Measurements from ENCODE around the gene C4orf50.
"Not testable (repeated sequence)": the region's sequence is repeated elsewhere in the genome, so short reads cannot be mapped to it uniquely, and the experiment has no call there.

The C4orf50 gene

DNA sequence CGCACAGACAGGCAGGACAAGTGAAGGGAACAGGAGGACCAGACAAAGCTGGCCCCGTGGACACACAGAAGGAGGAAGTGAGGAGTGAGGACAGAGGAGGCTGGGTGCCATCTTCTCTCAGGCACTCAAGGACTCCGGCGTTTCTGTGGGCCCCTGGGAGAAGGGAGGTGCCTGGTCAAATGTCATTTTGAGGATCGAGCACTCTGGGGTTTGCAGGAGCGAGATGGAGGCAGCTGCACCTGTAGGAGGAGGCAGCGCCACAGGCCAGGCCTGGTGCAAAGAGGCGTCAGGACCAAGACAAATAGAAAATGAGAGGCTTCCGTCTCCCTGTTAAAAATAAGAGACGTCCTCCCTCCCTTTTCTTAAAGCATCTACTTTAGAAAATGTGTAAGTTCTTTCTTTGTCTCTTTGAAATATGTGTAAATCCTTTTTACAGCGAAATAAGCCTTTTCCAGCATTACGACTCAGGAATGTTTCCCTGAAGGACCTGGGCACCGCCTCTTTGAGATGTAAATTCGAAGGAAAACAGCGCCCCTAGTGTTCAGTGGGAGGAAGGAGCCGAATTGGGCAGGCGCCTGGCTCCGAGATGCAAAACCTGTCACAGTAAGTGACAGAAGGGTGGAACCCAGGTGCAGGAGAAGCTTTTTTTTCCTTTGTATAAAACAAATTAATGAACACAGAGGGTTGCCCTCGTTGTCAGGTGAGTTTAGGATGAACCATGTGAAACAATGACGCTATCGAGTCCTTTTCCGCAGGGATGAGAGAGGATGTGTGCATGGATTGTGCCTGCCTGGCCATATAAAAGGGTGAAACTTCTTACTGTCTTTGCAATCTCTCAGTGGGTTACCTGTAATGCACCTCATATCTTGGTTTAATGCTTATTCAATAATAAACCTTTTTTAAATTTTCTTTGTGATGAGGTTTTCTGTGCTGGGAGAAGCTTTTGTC lies 1.4 kb upstream of the C4orf50 start:
- DNase-seq (ENCODE audit: insufficient read length, low spot score): peak; percentile 51
- FAIRE-seq: peak; percentile 71

DNA sequence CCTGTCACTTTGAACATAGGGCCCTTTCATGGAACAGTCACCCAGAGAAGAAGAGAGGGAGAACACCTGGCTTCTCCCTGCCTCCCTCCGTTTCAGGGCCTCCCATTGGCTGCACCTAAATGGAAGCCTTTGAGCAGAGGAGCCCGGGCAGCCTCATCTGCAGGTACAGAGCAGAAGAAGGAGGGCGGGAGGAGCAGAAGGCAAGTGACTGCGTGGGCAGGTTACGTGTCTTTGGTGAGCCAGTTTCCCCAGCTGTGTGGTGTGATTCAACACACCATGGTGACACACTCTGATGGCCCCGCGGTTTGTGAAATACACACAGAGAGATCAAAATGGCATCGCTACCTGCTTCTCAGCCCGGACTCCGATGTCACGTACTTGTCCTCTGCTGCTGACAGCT lies 431 bp downstream of the C4orf50 start:
- no peak for FAIRE-seq

DNA sequence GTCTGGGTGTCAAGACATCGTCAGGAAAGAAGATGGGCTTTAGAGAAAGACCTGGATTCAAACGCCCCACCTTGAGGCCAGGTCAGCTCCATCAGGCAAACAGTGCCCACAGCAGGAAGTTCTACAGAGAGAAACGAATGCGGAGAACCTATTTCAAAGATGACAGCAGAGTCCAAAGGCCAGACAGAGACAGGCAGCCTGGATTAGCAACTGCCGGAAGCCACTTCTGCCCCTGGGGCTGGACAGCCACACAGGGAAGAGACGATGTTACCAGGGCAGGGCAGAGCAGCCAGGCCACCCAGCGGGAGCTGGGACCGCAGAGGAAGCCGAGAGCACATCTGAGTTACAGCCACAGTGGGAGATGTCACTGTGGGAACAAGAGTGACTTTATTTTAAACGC lies 1.2 kb downstream of the C4orf50 start:
- FAIRE-seq (no peak), DNase-seq (ENCODE audit: insufficient read length, low spot score) (no peak)

More for the DNA sequence above, 431 bp downstream of the C4orf50 start:
- no peak for DNase-seq (ENCODE audit: insufficient read length, low spot score)

DNA sequence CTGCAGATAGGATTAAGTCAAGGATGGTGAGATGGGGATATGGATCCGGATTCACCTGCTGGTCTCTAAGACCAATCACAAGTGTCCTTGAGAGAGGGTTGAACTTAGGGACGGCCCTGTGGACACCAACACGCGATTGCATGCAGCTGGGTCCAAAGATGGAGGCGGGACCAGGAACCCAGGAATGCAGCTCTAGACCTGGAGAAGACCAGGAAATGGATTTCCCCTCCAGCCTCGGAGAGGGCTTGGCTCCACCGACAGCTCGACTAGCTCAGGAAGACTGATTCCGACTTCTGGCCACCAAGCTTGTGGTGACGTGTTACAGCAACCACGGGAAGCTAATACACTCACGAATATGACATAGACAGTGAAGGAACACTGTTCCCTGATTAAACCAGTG lies 4.7 kb downstream of the C4orf50 start:
- no peak for FAIRE-seq
- no peak for DNase-seq (ENCODE audit: insufficient read length, low spot score)

DNA sequence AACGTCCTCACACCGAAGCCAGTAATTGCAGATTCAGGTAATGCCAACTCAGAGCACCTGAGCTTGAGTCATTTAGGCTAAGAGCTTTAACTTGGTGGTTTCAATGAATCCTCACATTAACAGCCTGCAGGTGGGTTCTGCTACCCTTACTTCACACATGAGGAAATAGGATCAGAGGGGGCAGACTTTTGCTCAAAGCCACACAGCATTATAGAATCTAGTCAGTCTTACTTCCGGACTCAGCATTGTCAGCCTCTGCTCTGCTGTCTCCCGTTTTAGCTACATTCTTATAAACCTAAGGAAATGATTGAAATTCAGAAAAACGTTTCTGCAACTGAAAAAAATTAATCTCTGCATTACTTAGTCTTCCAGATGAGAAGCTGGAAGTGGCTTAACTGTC lies 6.0 kb downstream of the C4orf50 start:
- FAIRE-seq: no peak

DNA sequence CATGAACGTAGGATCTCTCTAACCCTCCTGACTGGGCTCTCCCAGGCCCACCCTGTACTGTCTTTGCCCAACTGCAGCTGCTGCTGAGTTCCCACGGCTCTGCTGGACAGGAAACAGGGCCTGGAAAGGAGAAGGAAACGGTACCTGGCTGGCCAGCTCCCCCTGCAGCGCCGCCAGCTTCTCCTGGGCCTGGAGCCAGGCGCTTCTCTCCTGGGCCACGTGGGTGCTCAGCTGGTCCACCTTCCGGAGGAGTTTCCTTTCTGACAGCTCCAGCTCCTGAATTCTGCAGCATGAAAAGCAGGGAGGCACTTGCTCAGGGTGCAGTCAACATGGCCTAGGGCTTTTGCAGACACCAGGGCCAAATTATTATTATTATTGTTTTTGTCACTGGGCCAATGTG lies 6.5 kb downstream of the C4orf50 start:
- FAIRE-seq: no peak
- DNase-seq (ENCODE audit: insufficient read length, low spot score): no peak

More for the DNA sequence above, 6.0 kb downstream of the C4orf50 start:
- DNase-seq (ENCODE audit: insufficient read length, low spot score): no peak

DNA sequence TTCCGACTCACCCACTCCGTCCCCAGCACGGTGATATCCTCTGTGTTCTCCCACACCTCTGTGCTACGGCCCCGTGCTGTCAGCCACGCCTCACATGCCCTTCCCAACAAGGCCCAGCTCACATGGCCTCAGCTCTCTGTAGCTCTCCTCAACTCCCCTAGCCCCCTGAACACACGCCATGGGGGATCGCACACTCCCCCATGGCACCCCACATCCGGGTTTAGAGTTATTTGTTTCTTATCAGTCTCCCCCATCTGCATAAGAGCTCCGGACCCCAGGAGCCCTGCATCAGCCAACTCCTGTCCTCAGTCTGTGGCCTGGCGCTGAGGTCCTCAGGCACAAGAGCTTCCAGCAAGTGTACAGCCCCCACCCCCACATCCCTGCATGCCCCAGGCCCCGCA lies 7.0 kb downstream of the C4orf50 start:
- no peak for DNase-seq (ENCODE audit: insufficient read length, low spot score)
- no peak for FAIRE-seq

DNA sequence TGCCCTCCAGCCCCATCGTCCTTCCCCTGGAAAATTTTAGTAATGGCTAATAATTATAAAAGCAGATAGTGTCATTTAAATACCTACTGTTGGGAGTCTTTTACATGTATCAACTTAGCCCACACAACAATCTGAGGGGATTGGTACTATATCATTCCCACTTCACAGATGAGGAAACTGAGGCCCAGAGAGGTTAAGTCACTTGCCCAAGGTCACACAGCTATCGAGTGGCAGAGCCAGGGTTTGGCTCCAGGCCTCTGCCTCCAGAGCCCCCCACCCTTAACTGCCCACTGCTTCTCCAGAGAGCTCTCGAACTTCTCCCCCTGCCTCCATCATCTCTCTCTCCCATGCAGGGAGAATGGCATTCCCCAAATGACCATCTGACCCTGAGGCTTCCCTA lies 7.4 kb downstream of the C4orf50 start:
- FAIRE-seq (no peak), DNase-seq (ENCODE audit: insufficient read length, low spot score) (no peak)

DNA sequence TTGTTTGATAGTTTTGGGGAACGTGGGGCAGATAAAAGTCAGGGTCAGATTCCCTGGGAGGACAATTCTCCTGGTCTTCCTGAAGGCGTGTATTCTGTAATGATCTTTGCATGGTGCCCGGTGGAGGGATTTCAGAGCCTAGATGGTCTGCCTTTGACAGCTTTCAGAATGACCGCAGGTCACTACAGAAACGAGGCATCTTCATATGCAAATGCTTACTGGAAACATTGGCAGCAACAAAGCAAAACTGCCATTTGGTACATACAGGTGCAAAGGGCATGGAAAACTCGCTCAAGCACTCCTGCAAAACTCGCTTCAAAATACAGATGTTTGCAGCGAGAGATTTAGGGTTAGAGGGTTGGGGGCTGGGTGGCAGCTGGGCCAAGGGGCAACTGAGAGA lies 8.8 kb downstream of the C4orf50 start:
- no peak for FAIRE-seq

DNA sequence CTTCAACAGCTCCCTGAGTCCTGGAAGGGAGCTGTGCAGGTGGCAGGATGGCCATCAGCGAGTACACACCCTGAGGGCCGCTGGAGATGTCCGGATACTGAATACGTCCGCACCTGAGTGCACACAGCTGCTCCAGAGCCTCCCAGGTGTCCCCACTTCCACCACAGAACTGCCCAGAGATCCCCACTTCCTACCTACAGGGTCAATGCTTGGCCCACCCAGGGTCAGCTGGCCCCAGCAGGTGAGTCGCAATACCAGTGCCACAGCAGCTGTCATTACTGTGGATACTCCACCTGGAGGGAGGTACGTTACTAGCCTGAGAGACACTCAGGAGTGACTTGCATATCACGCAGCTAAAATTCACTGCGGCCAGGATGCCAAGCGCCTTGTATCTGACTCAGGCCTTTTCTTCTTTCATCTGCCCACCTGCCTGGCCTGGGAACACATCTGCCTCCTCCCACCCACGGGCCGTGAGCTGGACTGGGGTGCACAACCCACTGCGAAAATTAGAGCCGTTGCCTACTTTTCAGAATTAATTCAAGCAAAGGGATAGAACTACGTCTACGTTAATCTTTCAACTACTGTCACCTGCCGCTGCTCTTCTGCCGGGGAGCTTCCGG lies 9.4 kb downstream of the C4orf50 start:
- FAIRE-seq (no peak), DNase-seq (ENCODE audit: insufficient read length, low spot score) (no peak)

More for the DNA sequence above, 8.8 kb downstream of the C4orf50 start:
- DNase-seq (ENCODE audit: insufficient read length, low spot score): no peak

DNA sequence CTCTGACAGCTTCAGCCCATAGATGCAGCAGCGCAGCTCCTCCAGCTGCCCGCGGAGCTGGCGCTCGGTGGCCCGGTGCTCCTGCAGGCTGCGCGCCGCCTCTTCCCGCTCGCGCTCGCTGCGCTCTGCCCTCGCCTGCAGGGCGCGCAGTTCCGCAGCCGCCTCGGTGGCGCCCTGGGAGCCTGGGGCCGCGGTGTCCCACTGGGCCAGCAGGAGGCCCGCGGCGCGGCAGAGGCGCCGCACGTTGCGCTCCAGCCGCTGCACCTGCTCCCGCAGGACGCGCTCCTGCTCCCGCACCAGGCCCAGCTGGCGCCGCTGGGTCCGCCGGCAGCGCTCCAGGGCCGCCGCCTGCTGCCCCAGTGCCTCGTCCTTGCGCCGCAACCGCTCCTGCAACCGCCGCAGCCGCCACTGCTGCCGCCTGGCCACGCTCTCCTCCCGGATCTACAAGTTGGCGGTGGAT lies 10.1 kb downstream of the C4orf50 start:
- FAIRE-seq: no peak
- DNase-seq (ENCODE audit: insufficient read length, low spot score): no peak

DNA sequence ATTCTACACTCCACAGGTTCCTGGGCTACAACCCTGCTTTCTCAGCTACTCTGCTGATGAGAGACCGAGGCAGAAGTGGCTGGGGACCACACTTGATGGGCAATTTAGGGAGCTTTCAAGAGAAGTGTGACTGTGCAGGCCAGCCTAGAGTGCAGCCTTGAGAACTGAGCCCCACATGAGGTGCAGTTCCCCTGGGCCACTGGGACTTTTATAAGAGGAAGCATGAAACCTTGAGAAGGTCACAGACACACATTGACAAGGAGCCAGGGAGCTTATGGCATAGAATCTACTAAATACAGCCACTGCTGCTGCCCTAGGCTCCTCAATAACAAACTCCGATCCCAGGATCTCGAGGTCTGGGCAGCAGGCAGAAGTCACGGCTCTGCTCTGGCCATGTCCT lies 13.1 kb downstream of the C4orf50 start:
- no peak for DNase-seq (ENCODE audit: insufficient read length, low spot score)
- FAIRE-seq: no peak

DNA sequence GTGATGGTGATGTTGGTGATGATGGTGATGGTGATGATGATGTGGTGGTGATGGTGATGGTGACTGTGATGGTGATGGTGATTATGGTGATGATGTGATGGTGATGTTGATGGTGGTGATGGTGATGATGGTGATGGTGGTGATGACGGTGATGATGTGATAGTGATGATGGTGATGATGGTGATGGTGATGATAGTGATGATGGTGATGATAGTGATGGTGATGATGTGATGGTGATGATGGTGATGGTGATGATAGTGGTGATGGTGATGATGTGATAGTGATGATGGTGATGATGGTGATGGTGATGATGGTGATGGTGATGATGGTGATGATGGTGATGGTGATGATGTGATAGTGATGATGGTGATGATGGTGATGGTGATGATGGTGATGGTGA lies 14.7 kb downstream of the C4orf50 start:
- not testable (repeated sequence) for DNase-seq (ENCODE audit: insufficient read length, low spot score); FAIRE-seq

DNA sequence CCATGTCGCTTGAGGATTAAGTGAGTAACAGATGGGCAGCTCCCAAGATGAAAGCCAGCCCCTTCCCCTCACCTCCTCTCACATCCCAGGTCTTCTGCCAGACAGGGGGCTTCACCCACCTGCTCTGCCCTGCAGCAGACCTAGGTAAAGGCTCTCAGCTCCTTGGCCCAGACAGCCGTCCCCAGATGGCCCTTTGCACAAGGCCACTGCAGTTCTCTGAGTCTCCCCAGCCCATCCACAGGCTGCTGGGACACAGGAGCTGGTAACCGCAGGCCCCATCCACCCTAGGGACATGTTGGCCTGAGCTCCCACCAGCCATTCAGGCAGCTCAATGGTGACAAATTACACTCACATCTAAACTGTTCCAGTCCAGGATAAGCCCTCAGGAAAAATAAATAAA lies 15.3 kb downstream of the C4orf50 start:
- FAIRE-seq (no peak), DNase-seq (ENCODE audit: insufficient read length, low spot score) (no peak)

DNA sequence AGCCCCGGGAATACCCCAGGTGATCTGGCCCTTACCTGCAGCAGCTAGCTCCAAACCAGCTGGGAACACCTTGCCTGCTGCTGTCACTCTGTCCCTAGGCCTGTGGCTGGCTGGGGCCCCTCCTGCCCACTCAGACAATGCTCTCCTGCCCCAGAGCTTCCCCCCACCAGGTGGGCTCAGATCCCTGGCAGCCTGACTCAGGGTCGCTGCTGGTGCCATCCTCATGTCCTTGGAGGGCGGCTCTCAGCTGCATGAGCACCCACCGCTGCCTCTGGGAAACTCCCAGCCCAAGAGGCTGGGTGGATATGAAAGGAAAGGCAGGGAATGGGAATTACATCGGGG lies 15.8 kb downstream of the C4orf50 start:
- FAIRE-seq: no peak
- DNase-seq (ENCODE audit: insufficient read length, low spot score): no peak

DNA sequence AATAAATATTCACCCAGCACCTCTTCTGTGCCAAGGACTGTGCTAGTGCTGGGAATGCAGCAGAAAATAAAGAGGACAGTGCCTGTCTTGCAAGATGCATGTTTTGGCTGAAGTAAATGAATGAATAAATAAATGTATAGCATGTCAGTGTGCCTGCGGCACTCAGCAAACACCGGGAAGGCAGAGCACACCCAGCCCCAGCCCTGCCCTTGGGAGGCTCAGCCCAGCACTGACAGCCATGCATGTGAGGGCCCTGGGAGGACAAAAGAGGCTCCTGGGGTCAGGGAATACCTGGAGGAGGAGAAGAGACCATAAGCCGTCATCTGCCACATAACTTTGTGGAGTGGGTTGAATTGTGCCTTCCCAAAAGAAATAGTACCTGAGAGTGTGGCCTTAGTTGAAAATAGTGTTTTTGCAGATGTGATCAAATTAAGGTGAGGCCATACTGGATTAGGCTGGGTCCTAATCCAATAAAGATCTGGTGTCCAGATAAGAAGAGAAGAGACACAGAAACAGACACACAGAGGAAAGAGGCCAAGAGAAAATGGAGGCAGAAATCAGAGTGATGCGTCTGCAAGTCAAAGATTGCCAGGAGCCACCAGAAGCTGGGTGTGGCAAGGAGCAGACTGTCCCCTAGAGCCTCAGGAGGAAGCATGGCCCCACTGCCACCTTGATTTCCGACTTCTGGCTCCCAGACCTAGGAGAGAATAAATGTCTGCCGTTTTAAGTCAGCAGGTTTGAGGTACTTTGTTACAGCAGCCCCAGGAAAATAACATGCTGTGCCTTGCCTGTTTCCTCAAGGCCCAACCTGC lies 16.3 kb downstream of the C4orf50 start:
- DNase-seq (ENCODE audit: insufficient read length, low spot score): no peak
- no peak for FAIRE-seq

DNA sequence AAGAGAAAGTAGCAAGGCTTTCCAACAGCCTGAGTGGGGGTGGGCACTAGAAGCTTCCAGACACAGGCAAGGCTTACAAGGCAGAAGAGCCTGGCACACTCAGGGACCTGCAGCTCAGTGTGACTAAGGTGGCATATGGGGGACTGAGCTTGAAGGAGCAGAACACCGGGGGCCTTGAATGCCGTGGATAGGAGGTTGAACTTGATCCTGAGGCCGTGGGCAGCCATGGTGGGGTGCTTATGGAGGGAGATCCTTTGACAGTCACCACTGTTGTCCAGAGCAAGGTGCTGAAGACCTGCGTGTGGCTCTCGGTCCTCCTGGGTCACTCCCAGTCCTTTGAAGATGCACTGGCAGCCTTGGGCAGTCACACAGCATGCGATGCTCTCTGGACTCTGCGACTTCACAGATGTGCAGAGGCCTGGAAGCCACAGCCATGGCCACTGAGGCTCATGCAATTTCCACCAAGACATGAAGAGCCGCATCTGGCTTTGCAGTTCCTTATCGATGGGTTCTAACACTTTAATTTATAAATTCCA lies 18.3 kb downstream of the C4orf50 start:
- FAIRE-seq: no peak

DNA sequence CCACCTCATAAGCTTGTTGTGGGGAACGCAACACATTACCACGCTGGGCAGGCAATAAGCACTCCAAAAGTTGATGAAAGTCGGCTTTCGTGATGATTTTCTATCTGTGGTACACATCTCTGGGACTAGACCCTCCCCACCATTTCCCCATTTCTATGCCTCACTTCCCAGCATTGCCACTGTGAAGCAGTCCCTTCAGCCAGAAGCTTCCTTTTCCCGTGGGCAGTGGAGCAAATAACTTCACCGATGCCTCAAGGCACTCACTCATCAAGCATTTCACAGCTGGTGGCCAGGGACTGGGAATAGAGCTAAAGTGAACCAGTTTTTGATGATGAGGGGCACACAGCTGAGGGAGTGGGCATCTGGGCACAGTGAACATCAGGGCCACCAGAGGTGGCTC lies 18.9 kb downstream of the C4orf50 start:
- DNase-seq (ENCODE audit: insufficient read length, low spot score): no peak
- FAIRE-seq: no peak

More for the DNA sequence above, 18.3 kb downstream of the C4orf50 start:
- DNase-seq (ENCODE audit: insufficient read length, low spot score): no peak

DNA sequence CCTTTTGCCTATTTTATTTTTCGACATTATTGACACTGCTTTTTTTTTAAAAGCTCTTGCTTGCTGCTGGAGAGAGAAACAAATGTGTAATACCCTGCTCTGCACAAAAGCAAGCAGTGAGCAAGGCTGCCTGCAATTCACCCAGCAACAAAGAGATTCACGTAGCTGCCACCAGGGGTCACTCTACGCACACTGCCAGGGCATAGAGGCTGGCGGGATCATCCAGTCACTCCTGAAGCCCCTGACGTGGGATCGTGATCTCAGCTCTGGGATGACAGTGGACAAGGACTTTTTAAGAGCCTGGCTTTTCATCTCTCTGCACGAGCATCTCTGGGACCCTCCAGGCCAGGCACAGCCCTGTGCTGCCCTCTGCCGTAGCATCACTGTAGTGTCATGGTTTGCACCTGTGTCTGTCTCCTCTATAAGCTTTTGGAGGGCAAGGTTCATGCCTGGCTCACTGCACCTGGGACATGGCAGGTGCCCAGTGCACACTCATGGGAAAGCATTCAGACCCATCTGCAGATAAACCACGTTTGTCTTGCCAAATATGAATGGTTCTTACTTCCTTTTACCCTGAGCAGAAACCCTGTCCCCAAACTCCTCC lies 19.8 kb downstream of the C4orf50 start:
- FAIRE-seq (peak; percentile 88), DNase-seq (ENCODE audit: insufficient read length, low spot score) (peak; percentile 75)

DNA sequence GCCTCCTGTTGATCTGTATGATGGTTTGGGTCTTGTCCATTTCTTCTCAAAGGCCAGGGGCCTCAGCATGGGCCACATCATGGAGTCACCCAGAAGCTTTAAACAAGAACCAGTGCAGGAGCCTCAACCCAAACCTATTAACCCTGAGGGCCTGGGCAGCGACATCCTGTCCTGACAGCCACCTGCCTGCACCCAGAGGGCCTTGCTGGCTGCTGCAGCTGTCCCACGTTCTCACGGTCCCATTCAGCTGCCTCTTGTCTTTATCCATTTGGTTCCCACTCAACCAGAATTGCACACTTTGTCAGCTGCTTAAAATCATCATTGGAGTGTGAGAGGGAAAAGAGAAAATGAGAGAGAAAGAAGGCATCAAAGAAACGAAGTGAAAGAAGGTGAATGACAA lies 21.6 kb downstream of the C4orf50 start:
- FAIRE-seq (no peak), DNase-seq (ENCODE audit: insufficient read length, low spot score) (no peak)

Data from GM19239 (cell line).